HEK293T (cell line): ENCODE results near the gene TMEM256.

ENCODE experiments used
- CTCF ChIA-PET: fragments of 350-600 bp; formaldehyde crosslinking; extraction: SDS; loops from one replicate; lab custom pipeline; 2021; ENCODE audit warnings: antibody characterized with exemption, inconsistent platforms; lab: Yijun Ruan, JAX
- POLR2A ChIA-PET: fragments of 350-600 bp; formaldehyde crosslinking; extraction: SDS; loops from one replicate; lab custom pipeline; 2020; ENCODE audit warnings: antibody characterized with exemption, inconsistent platforms; lab: Yijun Ruan, JAX
- DNase-seq: peaks from one replicate; pipeline ENCODE4 v3.0.0; 2012; ENCODE audit warnings: mixed read lengths; ENCODE audit errors: extremely low spot score
- ARNT ChIP-seq: fragments of 450-650 bp; IDR thresholded peaks from 2 replicates; pipeline ENCODE4 v1.6.1; 2017; ENCODE audit warnings: mild to moderate bottlenecking
- BHLHE40 ChIP-seq: fragments of 450-650 bp; IDR thresholded peaks from 2 replicates; pipeline ENCODE4 v1.6.1; 2016; ENCODE audit warnings: mild to moderate bottlenecking, moderate library complexity, borderline replicate concordance
- CTBP1 ChIP-seq: fragments of 450-650 bp; IDR thresholded peaks from 2 replicates; pipeline ENCODE4 v1.6.1; 2016; ENCODE audit warnings: borderline replicate concordance
- ELF4 ChIP-seq: fragments of 450-650 bp; IDR thresholded peaks from 2 replicates; pipeline ENCODE4 v1.6.1; 2017; ENCODE audit warnings: antibody characterized with exemption
- FOXA1 ChIP-seq: fragments of 450-650 bp; IDR thresholded peaks from 2 replicates; pipeline ENCODE4 v1.6.1; 2016; ENCODE audit warnings: mild to moderate bottlenecking
- FOXK2 ChIP-seq: fragments of 450-650 bp; IDR thresholded peaks from 2 replicates; pipeline ENCODE4 v1.6.1; 2016; ENCODE audit warnings: mild to moderate bottlenecking
- FOXM1 ChIP-seq: fragments of 450-650 bp; IDR thresholded peaks from 2 replicates; pipeline ENCODE4 v1.6.1; 2017; ENCODE audit warnings: mild to moderate bottlenecking, borderline replicate concordance
- HDGF ChIP-seq: fragments of 450-650 bp; IDR thresholded peaks from 2 replicates; pipeline ENCODE4 v1.6.1; 2017; ENCODE audit warnings: antibody characterized with exemption, borderline replicate concordance
- L3MBTL2 ChIP-seq: fragments of 450-650 bp; conservative IDR thresholded peaks from 2 replicates; pipeline ENCODE4 v1.6.1; 2016; ENCODE audit warnings: mild to moderate bottlenecking
- LEF1 ChIP-seq: fragments of 450-650 bp; IDR thresholded peaks from 2 replicates; pipeline ENCODE4 v1.6.1; 2017; ENCODE audit warnings: mild to moderate bottlenecking, borderline replicate concordance
- NFRKB ChIP-seq: fragments of 450-650 bp; IDR thresholded peaks from 2 replicates; pipeline ENCODE4 v1.6.1; 2016; ENCODE audit warnings: mild to moderate bottlenecking, moderate library complexity
- PKNOX1 ChIP-seq: fragments of 450-650 bp; IDR thresholded peaks from 2 replicates; pipeline ENCODE4 v1.6.1; 2016
- SP1 ChIP-seq: fragments of 450-650 bp; IDR thresholded peaks from 2 replicates; pipeline ENCODE4 v1.6.1; 2017
- SUZ12 ChIP-seq: fragments of 450-650 bp; IDR thresholded peaks from 2 replicates; pipeline ENCODE4 v1.6.1; 2016; ENCODE audit warnings: mild to moderate bottlenecking
- TARDBP ChIP-seq: fragments of 450-650 bp; IDR thresholded peaks from 2 replicates; pipeline ENCODE4 v1.6.1; 2016
- ZNF384 ChIP-seq: fragments of 450-650 bp; IDR thresholded peaks from 2 replicates; pipeline ENCODE4 v1.6.1; 2016

The TMEM256 gene

GRCh38 chr17:7419819-7420610, 16.1 kb upstream of the TMEM256 start, which contains the start of gene SPEM1:
Gene SPEM1, plus strand, starts transcription at chr17:7420324. Its CDS starts 61 bp downstream, at chr17:7420385.
- TF ChIP-seq ZNF384: no peak
- no peak for TF ChIP-seq SP1
- TF ChIP-seq TARDBP: no peak
- TF ChIP-seq CTBP1: no peak
- TF ChIP-seq ARNT: no peak
- no peak for TF ChIP-seq HDGF
- TF ChIP-seq NFRKB: no peak
- TF ChIP-seq FOXM1: no peak
- no peak for TF ChIP-seq SUZ12
- TF ChIP-seq FOXA1: no peak
- TF ChIP-seq FOXK2: no peak
- no peak for TF ChIP-seq LEF1
- no peak for TF ChIP-seq PKNOX1
- TF ChIP-seq L3MBTL2: no peak
- TF ChIP-seq ELF4: no peak
- no peak for TF ChIP-seq BHLHE40
- CTCF ChIA-PET: interaction anchor here (0.9 kb wide), 1 partner anchor 16 kb away, joined by 3 read pairs; no protein-coding TSS in a partner anchor
- POLR2A ChIA-PET: interaction anchor here (1.2 kb wide), 1 partner anchor 16 kb away, joined by 4 read pairs; the partner anchor contains the start of gene TMEM256
- no peak for DNase-seq

GRCh38 chr17:7418472-7419152, 14.7 kb upstream of the TMEM256 start:
- no peak for TF ChIP-seq NFRKB
- TF ChIP-seq FOXK2: no peak
- no peak for TF ChIP-seq ARNT
- TF ChIP-seq HDGF: no peak
- TF ChIP-seq BHLHE40: no peak
- no peak for TF ChIP-seq TARDBP
- no peak for TF ChIP-seq L3MBTL2
- TF ChIP-seq LEF1: no peak
- TF ChIP-seq ZNF384: no peak
- TF ChIP-seq ELF4: no peak
- TF ChIP-seq FOXA1: no peak
- TF ChIP-seq SUZ12: no peak
- TF ChIP-seq FOXM1: no peak
- no peak for TF ChIP-seq PKNOX1
- TF ChIP-seq CTBP1: no peak
- TF ChIP-seq SP1: no peak
- POLR2A ChIA-PET: interaction anchor here (1.1 kb wide), 1 partner anchor 14 kb away, joined by 4 read pairs; the partner anchor contains the start of gene TMEM256
- CTCF ChIA-PET: interaction anchor here (0.9 kb wide), 1 partner anchor 18 kb away, joined by 3 read pairs; no protein-coding TSS in a partner anchor
- DNase-seq: no peak

GRCh38 chr17:7417056-7417655, 13.3 kb upstream of the TMEM256 start:
- ChIA-PET CTCF (no interaction called here), POLR2A (no interaction called here)
- DNase-seq: no peak
- TF ChIP-seq FOXK2: no peak
- TF ChIP-seq SP1: no peak
- TF ChIP-seq NFRKB: no peak
- TF ChIP-seq ARNT: no peak
- TF ChIP-seq SUZ12: no peak
- no peak for TF ChIP-seq L3MBTL2
- no peak for TF ChIP-seq PKNOX1
- no peak for TF ChIP-seq FOXM1
- no peak for TF ChIP-seq ZNF384
- no peak for TF ChIP-seq CTBP1
- TF ChIP-seq HDGF: no peak
- TF ChIP-seq ELF4: no peak
- TF ChIP-seq TARDBP: no peak
- TF ChIP-seq LEF1: no peak
- no peak for TF ChIP-seq FOXA1

- CTCF ChIA-PET: no interaction called here
- DNase-seq: no peak
- TF ChIP-seq NFRKB (no peak), CTBP1 (no peak), HDGF (no peak), BHLHE40 (no peak), SUZ12 (no peak), ZNF384 (no peak), PKNOX1 (no peak), FOXK2 (no peak), TARDBP (no peak), ELF4 (no peak)
- POLR2A ChIA-PET: no interaction called here
Measured at GRCh38 chr17:7416323-7416722, 12.4 kb upstream of the TMEM256 start.

- DNase-seq: no peak
- POLR2A ChIA-PET: no interaction called here
- TF ChIP-seq CTBP1: no peak
- no peak for TF ChIP-seq ZNF384
- TF ChIP-seq FOXK2: no peak
- TF ChIP-seq FOXA1: no peak
- no peak for TF ChIP-seq ARNT
- TF ChIP-seq FOXM1: no peak
- no peak for TF ChIP-seq NFRKB
- no peak for TF ChIP-seq SUZ12
- no peak for TF ChIP-seq LEF1
- no peak for TF ChIP-seq L3MBTL2
- TF ChIP-seq SP1: no peak
- CTCF ChIA-PET: no interaction called here
Measured at GRCh38 chr17:7415784-7416183, 11.9 kb upstream of the TMEM256 start.
